Kidney (tissue), 14 donors: ENCODE measurements around the gene PNP. TPM values are rescaled to one million over a fixed set of nuclear protein-coding genes. Genes with fewer than 3 reads are reported as not detected.

Experiments used
- DNase-seq, 5 donors: peaks; one replicate each; pipeline ENCODE4 v3.0.0-alpha.2; 2013 to 2020
- FAIRE-seq: peaks from 2 replicates; lab custom pipeline; 2012; peaks lifted over from hg19 to GRCh38; lab: Jason Lieb, UNC
- H3K27ac ChIP-seq, 2 donors: one replicate each; pipeline ENCODE4 v1.7.0; 2013; ENCODE audit warnings: low read depth in 2 of 2, low read length in 2 of 2, inconsistent platforms in 1 of 2
- H3K27me3 ChIP-seq: one replicate; pipeline ENCODE4 v1.7.1; 2013; ENCODE audit warnings: low read length, inconsistent platforms; ENCODE audit not compliant: control insufficient read depth, insufficient read depth
- H3K36me3 ChIP-seq, 3 donors: one replicate each; pipeline versions ENCODE4 v1.7.0 to v1.7.1; 2013; ENCODE audit warnings: low read length in 3 of 3, control low read depth in 1 of 3, inconsistent platforms in 1 of 3; ENCODE audit not compliant: insufficient read depth in 3 of 3, control insufficient read depth in 2 of 3
- H3K4me1 ChIP-seq, 3 donors: one replicate each; pipeline versions ENCODE4 v1.7.0 to v1.7.1; 2013; ENCODE audit warnings: low read length in 3 of 3, inconsistent platforms in 1 of 3, low read depth in 1 of 3; ENCODE audit not compliant: control insufficient read depth in 2 of 3, insufficient read depth in 2 of 3
- H3K4me3 ChIP-seq, 3 donors: one replicate each; pipeline versions ENCODE4 v1.7.0 to v1.8.1; 2013; ENCODE audit warnings: low read length in 3 of 3, control low read depth in 1 of 3, inconsistent platforms in 1 of 3
- H3K9ac ChIP-seq, 3 donors: one replicate each; pipeline versions ENCODE4 v1.7.0 to v1.7.1; 2013; ENCODE audit warnings: low read length in 3 of 3, control low read depth in 1 of 3, inconsistent platforms in 1 of 3
- H3K9me3 ChIP-seq, 3 donors: one replicate each; pipeline versions ENCODE4 v1.7.0 to v1.7.1; 2013; ENCODE audit warnings: low read length in 3 of 3, control low read depth in 1 of 3, inconsistent platforms in 1 of 3; ENCODE audit not compliant: control insufficient read depth in 2 of 3, insufficient read depth in 1 of 3
- CTCF ChIP-seq: IDR thresholded peaks from 3 replicates; pipeline ENCODE4 v1.5.1; 2012; ENCODE audit warnings: mild to moderate bottlenecking, moderate library complexity, borderline replicate concordance; ENCODE audit not compliant: insufficient read depth; ENCODE audit errors: extremely low read depth
- intact Hi-C: fragments of 100-400 bp; cut with DNase I; formaldehyde crosslinking; loops from one replicate; pipeline ENCODE4 v1.11.1; 2022
- polyA plus RNA-seq: library from polyadenylated mRNA; stranded (reverse); fragments of 350-450 nt; fragmentation: Illumina TruSeq; extraction: RNeasy Lipid Tissue Mini Kit (QIAGEN cat#74804); gene quantifications from one replicate; pipeline ENCODE4 v1.2.3, GENCODE V29; 2014; ENCODE audit warnings: low read depth, low replicate concordance; ENCODE audit not compliant: insufficient read depth
- total RNA-seq: library from RNA; stranded (reverse); fragmentation: NEBNext Ultra II Directional; extraction: Animal tissue kit (Norgen Biotek cat#: 25700); gene quantifications from one replicate; pipeline ENCODE4 v1.2.1, GENCODE V29; 2021
- donor health status: control.
- donor health status: control.
- donor health status: control.
- donor health status: control.
- donor health status: control.
- donor health status: DM: yes; HTN: yes; CAD: no.
- donor health status: Normal renal cell carcinoma (clear cell type).

Gene PNP
- total and polyA plus RNA-seq, 2 donors from 2014 or later, result 80.7 to 183 TPM

- Histone ChIP-seq H3K27me3 (no peaks in the 10 kb centered on the region), H3K36me3 (no peaks in the 10 kb centered on the region), H3K4me1 (peaks cover 0 to 2% (median 0%) of the 10 kb centered on the region in 3 donors), H3K4me3 (no peak overlapping the region), H3K9me3 (no peaks in the 10 kb centered on the region), H3K9ac (no peak overlapping the region), H3K27ac (no peak overlapping the region)
- FAIRE-seq (no peak), DNase-seq (no peak)
- TF ChIP-seq CTCF, result no peak
- intact Hi-C loops, result no loop called here
These were observed 41.2 kb upstream of the PNP start for GRCh38 chr14:20428010-20428365.

GRCh38 chr14:20428802-20429201, 40.4 kb upstream of the PNP start:
- no peak overlapping the region for H3K4me3 ChIP-seq
- no peaks in the 10 kb centered on the region for H3K9me3 ChIP-seq
- FAIRE-seq (no peak), DNase-seq (no peak)
- no peak overlapping the region for H3K27ac ChIP-seq
- H3K27me3 ChIP-seq, result no peaks in the 10 kb centered on the region
- H3K9ac ChIP-seq, result no peak overlapping the region
- H3K36me3 ChIP-seq, result no peaks in the 10 kb centered on the region
- intact Hi-C loops, result no loop called here
- H3K4me1 ChIP-seq, result peaks cover 0 to 2% (median 0%) of the 10 kb centered on the region in 3 donors
- TF ChIP-seq CTCF, result no peak

- Histone ChIP-seq H3K4me3 (no peak overlapping the region), H3K4me1 (peaks cover 0 to 5% (median 0%) of the 10 kb centered on the region in 3 donors), H3K27me3 (no peaks in the 10 kb centered on the region), H3K9me3 (no peaks in the 10 kb centered on the region), H3K27ac (no peak overlapping the region), H3K9ac (no peak overlapping the region), H3K36me3 (no peaks in the 10 kb centered on the region)
- TF ChIP-seq CTCF, result no peak
- DNase-seq (peak in 1 of 5 donors; percentile 79), FAIRE-seq (no peak)
- intact Hi-C loops, result no loop called here
These were observed 39.2 kb upstream of the PNP start for GRCh38 chr14:20429801-20430669.
